Right atrium auricular region (tissue), 2 donors: Measurements from ENCODE around the gene SGCD. TPM values are rescaled to one million over a fixed set of nuclear protein-coding genes. Genes with fewer than 3 reads are reported as not detected.

ENCODE experiments used
- DNase-seq: peaks from one replicate; pipeline ENCODE4 v3.0.0-alpha.2; 2019; ENCODE audit warnings: low spot score
- H3K27ac ChIP-seq, 2 donors: fragments of 200-600 bp; sonication (generic); 1 replicate in 1 of 2; 2 replicates in 1 of 2; pipeline ENCODE4 v1.5.1; 2016 to 2019
- H3K27me3 ChIP-seq, 2 donors: fragments of 200-600 bp; sonication (generic); one replicate each; pipeline versions ENCODE4 v1.5.1 to v1.6.0; 2017 to 2019
- H3K36me3 ChIP-seq: fragments of 200-600 bp; sonication (generic); one replicate; pipeline ENCODE4 v1.5.1; 2016
- H3K4me1 ChIP-seq, 2 donors: fragments of 200-600 bp; sonication (generic); one replicate each; pipeline versions ENCODE4 v1.5.1 to v1.6.0; 2017 to 2019
- H3K4me3 ChIP-seq, 2 donors: fragments of 200-600 bp; sonication (generic); 1 replicate in 1 of 2; 2 replicates in 1 of 2; pipeline ENCODE4 v1.5.1; 2017 to 2019; ENCODE audit warnings: mild to moderate bottlenecking in 1 of 2, moderate library complexity in 1 of 2
- H3K9me3 ChIP-seq, 2 donors: fragments of 200-600 bp; sonication (generic); one replicate each; pipeline ENCODE4 v1.5.1; 2019
- total RNA-seq, 2 donors: library from RNA; depleted of rRNA; stranded (reverse); fragments of >200 nt; gene quantifications; one replicate each; pipeline ENCODE4 v1.1.0, GENCODE V29; 2016
- TF ChIP-seq, protein P1 (sequence below), 2 donors: fragments of 200-600 bp; sonication (generic); IDR thresholded peaks; one replicate each; pipeline ENCODE4 v1.5.1; 2019; ENCODE audit warnings: antibody characterized with exemption in 2 of 2

The SGCD gene
- total RNA-seq, 2 donors from 2014 or later: 56.2 to 85.1 TPM

DNA sequence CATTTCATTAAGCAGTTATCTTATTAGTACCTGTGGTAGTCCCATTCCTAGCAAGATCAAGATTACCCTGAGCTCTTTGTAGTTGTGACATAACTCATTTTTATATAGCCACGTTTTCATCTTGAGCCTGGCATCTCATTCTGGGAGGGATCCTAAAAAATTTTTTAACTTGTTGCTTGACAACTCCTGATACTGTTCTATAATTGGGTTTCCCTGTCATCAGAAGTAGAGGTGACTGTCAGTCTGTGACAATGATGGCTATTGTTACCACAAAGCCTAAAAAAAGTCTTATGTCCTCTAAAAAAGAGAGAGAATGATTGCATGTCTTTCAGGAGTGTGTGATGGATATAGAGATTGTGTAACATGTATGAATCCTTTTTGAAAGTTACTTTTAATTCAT lies 164.8 kb downstream of the SGCD start:
- TF ChIP-seq, protein P1, sequence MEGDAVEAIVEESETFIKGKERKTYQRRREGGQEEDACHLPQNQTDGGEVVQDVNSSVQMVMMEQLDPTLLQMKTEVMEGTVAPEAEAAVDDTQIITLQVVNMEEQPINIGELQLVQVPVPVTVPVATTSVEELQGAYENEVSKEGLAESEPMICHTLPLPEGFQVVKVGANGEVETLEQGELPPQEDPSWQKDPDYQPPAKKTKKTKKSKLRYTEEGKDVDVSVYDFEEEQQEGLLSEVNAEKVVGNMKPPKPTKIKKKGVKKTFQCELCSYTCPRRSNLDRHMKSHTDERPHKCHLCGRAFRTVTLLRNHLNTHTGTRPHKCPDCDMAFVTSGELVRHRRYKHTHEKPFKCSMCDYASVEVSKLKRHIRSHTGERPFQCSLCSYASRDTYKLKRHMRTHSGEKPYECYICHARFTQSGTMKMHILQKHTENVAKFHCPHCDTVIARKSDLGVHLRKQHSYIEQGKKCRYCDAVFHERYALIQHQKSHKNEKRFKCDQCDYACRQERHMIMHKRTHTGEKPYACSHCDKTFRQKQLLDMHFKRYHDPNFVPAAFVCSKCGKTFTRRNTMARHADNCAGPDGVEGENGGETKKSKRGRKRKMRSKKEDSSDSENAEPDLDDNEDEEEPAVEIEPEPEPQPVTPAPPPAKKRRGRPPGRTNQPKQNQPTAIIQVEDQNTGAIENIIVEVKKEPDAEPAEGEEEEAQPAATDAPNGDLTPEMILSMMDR (IDR thresholded peaks at IDR 0.05): no peak
- Histone ChIP-seq H3K9me3 (no peaks in the 10 kb centered on the region), H3K27me3 (no peaks in the 10 kb centered on the region), H3K36me3 (no peaks in the 10 kb centered on the region), H3K27ac (peak overlapping the region in 1 of 2 donors; percentile 44), H3K4me3 (no peak overlapping the region), H3K4me1 (peaks cover 0 to 14% of the 10 kb centered on the region in 2 donors)
- DNase-seq: no peak

DNA sequence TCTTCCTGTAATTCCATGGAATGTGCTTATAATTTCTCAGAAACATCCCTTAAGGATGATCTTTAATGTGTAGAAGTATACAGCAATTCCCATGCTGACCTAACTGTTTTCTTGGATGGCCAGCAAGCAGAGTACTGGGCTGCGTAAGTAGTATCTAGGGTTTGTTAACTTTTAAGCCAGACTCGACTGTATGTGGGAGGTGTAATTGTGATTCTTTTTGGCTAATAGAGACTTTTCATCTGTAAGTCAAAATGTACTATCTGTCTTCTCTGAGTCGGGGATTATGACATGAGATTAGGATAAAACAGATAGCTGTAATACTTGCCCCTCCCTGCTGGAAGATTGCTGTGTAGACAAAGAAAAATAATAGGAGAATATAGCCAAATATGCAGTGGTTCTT lies 169.3 kb downstream of the SGCD start:
- H3K4me3 ChIP-seq: no peak overlapping the region
- TF ChIP-seq, protein P1 (IDR thresholded peaks at IDR 0.05): no peak
- peaks cover 0 to 25% of the 10 kb centered on the region in 2 donors for H3K4me1 ChIP-seq
- no peaks in the 10 kb centered on the region for H3K36me3 ChIP-seq
- no peak for DNase-seq
- peak overlapping the region in 1 of 2 donors; percentile 47 for H3K27ac ChIP-seq
- H3K27me3 ChIP-seq: no peaks in the 10 kb centered on the region
- H3K9me3 ChIP-seq: no peaks in the 10 kb centered on the region

DNA sequence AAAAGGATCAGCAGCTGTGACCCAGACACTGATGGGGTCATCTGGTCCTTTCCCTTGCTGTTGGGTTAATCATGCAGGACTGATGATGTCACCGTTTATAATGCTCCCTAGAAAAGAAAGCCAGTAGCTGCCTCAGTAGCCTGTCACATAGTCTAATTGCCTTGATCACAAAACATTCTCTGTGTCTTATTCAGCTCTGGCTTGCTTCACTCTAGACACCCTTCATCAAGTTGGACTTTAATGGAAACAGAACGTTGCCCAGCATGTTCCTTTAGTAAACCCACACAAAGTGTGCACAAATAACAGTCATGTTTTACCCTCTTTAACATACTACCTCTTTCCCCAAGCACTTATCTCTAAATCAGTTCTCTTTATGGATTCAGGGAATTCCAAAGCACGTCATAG lies 170.8 kb downstream of the SGCD start:
- no peak for DNase-seq
- peaks cover 0 to 25% of the 10 kb centered on the region in 2 donors for H3K4me1 ChIP-seq
- peak overlapping the region in 1 of 2 donors; percentile 47 for H3K27ac ChIP-seq
- H3K27me3 ChIP-seq: no peaks in the 10 kb centered on the region
- TF ChIP-seq, protein P1 (IDR thresholded peaks at IDR 0.05): no peak
- no peaks in the 10 kb centered on the region for H3K36me3 ChIP-seq
- no peaks in the 10 kb centered on the region for H3K9me3 ChIP-seq
- no peak overlapping the region for H3K4me3 ChIP-seq

DNA sequence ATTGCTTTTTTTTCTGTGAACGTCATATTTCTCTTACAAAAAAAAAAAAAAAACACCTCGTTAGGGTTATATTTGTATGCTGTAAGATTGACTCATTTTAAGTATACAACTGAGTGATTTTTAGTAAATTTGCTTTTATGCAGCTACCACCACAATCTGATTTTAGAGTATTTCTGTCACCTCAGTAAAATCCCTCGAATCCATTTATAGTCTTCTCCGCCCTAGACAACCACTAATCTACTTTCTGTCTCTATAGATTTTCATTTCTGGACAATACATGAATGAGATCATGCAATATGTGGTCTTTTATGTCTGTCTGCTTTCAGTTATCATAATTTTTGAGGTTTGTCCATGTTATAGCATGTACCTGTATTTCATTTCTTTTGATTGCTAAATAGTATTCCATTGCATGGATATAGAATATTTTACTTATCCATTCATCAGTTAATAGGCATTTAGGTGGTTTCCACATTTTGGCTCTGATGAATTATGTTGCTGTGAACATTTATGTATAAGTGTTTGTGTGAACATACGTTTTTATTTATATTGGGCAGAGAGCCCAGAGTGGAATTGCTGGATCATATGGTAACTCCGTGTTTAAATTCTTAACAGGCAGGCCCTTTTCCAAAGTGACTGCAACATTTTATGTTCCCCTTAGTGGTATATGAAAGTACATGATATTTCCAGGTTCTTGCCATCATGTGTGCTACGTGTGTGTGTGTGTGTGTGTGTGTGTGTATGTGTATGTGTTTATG lies 171.4 kb downstream of the SGCD start:
- Histone ChIP-seq H3K27me3 (no peaks in the 10 kb centered on the region), H3K27ac (peak overlapping the region in 1 of 2 donors; percentile 47), H3K4me3 (no peak overlapping the region), H3K9me3 (no peaks in the 10 kb centered on the region), H3K36me3 (no peaks in the 10 kb centered on the region), H3K4me1 (peaks cover 0 to 25% of the 10 kb centered on the region in 2 donors)
- TF ChIP-seq, protein P1 (IDR thresholded peaks at IDR 0.05): no peak
- DNase-seq: no peak

DNA sequence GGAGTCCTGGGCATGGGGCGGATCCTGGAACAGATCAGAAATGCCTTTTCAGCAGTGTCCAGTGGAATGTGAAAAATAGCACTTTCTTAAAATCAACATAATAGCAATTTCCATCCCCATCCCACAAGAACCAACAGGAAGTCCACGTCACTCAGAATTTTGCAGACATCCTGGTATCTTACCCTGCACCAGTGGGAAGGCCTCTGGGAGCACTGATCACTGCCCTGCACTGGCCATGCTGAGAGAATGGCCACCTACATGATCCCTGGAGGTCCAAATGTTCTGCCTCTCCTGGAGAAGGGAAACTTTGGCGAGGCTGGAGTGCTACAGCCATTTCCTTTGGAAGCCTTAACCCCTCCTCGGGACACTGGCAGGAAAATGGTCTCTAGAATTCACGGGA lies 173.8 kb downstream of the SGCD start:
- no peak for DNase-seq

More for the DNA sequence above, 173.8 kb downstream of the SGCD start:
- Histone ChIP-seq H3K4me1 (peaks cover 0 to 21% of the 10 kb centered on the region in 2 donors), H3K27me3 (no peaks in the 10 kb centered on the region), H3K36me3 (no peaks in the 10 kb centered on the region), H3K27ac (no peak overlapping the region), H3K4me3 (no peak overlapping the region), H3K9me3 (no peaks in the 10 kb centered on the region)
- TF ChIP-seq, protein P1 (IDR thresholded peaks at IDR 0.05): no peak
